Endodermal cell (in vitro differentiated cells): Measurements from ENCODE around the gene ARRDC1. TPM values are rescaled to one million over a fixed set of nuclear protein-coding genes. Genes with fewer than 3 reads are reported as not detected.

Source experiments
- DNase-seq: peaks from one replicate; pipeline ENCODE4 v3.0.0-alpha.2; 2017
- H3K27ac ChIP-seq: 2 replicates; pipeline ENCODE4 v1.5.1; 2013; ENCODE audit warnings: mild to moderate bottlenecking, low read depth, low read length, moderate library complexity
- H3K27me3 ChIP-seq: 2 replicates; pipeline ENCODE4 v1.6.1; 2013; ENCODE audit warnings: mild to moderate bottlenecking, low read length, moderate library complexity; ENCODE audit not compliant: insufficient read depth, control insufficient read depth, poor library complexity, severe bottlenecking
- H3K36me3 ChIP-seq: 2 replicates; pipeline ENCODE4 v1.7.0; 2013; ENCODE audit warnings: mild to moderate bottlenecking, low read length, moderate library complexity; ENCODE audit not compliant: control insufficient read depth, insufficient read depth
- H3K4me1 ChIP-seq: one replicate; pipeline ENCODE4 v1.7.0; 2013; ENCODE audit warnings: low read length; ENCODE audit not compliant: control insufficient read depth, insufficient read depth
- H3K4me3 ChIP-seq: 2 replicates; pipeline ENCODE4 v1.5.1; 2013; ENCODE audit warnings: mild to moderate bottlenecking, low read length, moderate library complexity
- H3K9ac ChIP-seq: 2 replicates; pipeline ENCODE4 v1.6.1; 2013; ENCODE audit warnings: mild to moderate bottlenecking, low read length, moderate library complexity; ENCODE audit not compliant: poor library complexity, severe bottlenecking; ENCODE audit errors: extremely low read depth
- H3K9me3 ChIP-seq: 2 replicates; pipeline ENCODE4 v1.6.1; 2013; ENCODE audit warnings: mild to moderate bottlenecking, low read length, moderate library complexity; ENCODE audit not compliant: control insufficient read depth
- H3K27ac Mint-ChIP-seq: 2 replicates; pipeline ENCODE4 v1.8.0; 2020; ENCODE audit warnings: mixed read lengths
- H3K27me3 Mint-ChIP-seq: 2 replicates; pipeline ENCODE4 v1.8.0; 2021; ENCODE audit warnings: mild to moderate bottlenecking, mixed read lengths; ENCODE audit not compliant: insufficient read depth
- H3K36me3 Mint-ChIP-seq: 2 replicates; pipeline ENCODE4 v1.8.0; 2020; ENCODE audit warnings: low read depth, mixed read lengths
- H3K4me1 Mint-ChIP-seq: 2 replicates; pipeline ENCODE4 v1.8.0; 2020; ENCODE audit warnings: mixed read lengths
- H3K4me3 Mint-ChIP-seq: 2 replicates; pipeline ENCODE4 v1.8.0; 2020; ENCODE audit warnings: mild to moderate bottlenecking, moderate library complexity, mixed read lengths
- H3K9me3 Mint-ChIP-seq: 2 replicates; pipeline ENCODE4 v1.8.0; 2020; ENCODE audit warnings: mild to moderate bottlenecking, mixed read lengths
- WGBS, 2 experiments: methylation state at CpG; one replicate each; pipeline versions ENCODE4 v1.1.5 to v1.1.7; 2013; ENCODE audit warnings: missing lambda C conversion rate in 2 of 2, mixed read lengths in 1 of 2; ENCODE audit not compliant: insufficient coverage in 1 of 2, insufficient read length in 1 of 2; 5-methylcytosine and 5-hydroxymethylcytosine counted together
- total RNA-seq, 2 donors: library from RNA; stranded (reverse); fragmentation: NEBNext Ultra II Directional in 1 of 2; extraction: Animal tissue kit (Norgen Biotek cat#: 25700) in 1 of 2; gene quantifications; 2 replicates in 1 of 2; 3 replicates in 1 of 2; pipeline ENCODE4 v1.2.1, GENCODE V29; 2021
- TF ChIP-seq, protein P1 (sequence below): fragments of 200-600 bp; sonication (generic); conservative IDR thresholded peaks from 2 replicates; pipeline ENCODE4 v1.5.0; 2021; ENCODE audit warnings: antibody characterized with exemption, mild to moderate bottlenecking

The ARRDC1 gene
- total RNA-seq, 2 donors from 2014 or later: 41.5 to 46.2 TPM

DNA sequence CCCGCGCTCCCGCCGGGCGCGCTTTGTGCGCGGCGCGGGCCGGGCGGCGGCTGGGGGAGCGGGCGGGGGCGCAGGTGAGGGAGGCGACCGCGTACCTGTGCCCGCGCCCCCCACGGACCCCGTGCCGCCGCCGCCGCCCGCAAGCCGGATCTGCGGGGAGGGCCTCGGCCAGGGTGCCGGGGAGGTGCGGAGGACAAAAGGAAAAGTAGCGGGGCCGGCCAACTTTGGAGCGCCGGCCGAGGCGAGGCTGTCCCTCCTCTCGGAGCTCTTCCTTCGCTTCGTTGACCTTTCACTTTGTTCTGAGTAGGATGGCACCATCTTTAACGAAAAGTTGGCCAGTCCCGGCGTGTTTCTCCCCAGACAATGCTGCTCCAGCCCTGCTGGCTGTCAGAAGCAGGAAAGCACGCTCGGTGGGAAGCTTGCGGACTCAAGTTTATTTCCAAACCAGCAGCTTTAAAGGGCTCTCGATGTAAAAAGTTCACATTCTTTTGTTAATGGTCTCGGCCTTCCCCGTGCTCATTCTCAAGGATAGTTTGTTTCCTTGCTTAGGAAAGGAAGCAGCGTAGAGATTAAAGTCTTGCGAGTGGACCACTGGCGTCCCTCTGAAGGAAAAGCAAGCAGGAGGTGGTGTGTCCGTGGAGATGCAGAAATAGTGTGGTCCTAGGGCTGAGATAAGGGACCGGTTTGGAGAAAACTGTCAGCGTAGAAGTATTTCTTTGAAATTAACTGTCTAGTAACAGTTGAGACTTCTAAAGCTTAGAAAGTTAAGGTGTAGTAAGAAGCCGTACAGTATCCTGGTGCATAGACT lies 14.0 kb downstream of the ARRDC1 start:
- peak overlapping the region; percentile 98 for H3K4me3 ChIP-seq
- H3K27ac ChIP-seq: peak overlapping the region; percentile 81
- no peaks in the 10 kb centered on the region for H3K27me3 ChIP-seq
- no peak for DNase-seq
- peak overlapping the region; percentile 83 for H3K9ac ChIP-seq
- WGBS, 2 experiments: 2 to 6% methylated on average over 23 to 58 of the region's 58 CpGs
- Mint-ChIP-seq H3K9me3 (no peaks in the 10 kb centered on the region), H3K27ac (peak overlapping the region; percentile 71), H3K27me3 (no peaks in the 10 kb centered on the region), H3K4me1 (peaks cover 25% of the 10 kb centered on the region), H3K36me3 (peaks cover 27% of the 10 kb centered on the region), H3K4me3 (peak overlapping the region; percentile 85)
- peaks cover 8% of the 10 kb centered on the region for H3K4me1 ChIP-seq
- TF ChIP-seq, protein P1, sequence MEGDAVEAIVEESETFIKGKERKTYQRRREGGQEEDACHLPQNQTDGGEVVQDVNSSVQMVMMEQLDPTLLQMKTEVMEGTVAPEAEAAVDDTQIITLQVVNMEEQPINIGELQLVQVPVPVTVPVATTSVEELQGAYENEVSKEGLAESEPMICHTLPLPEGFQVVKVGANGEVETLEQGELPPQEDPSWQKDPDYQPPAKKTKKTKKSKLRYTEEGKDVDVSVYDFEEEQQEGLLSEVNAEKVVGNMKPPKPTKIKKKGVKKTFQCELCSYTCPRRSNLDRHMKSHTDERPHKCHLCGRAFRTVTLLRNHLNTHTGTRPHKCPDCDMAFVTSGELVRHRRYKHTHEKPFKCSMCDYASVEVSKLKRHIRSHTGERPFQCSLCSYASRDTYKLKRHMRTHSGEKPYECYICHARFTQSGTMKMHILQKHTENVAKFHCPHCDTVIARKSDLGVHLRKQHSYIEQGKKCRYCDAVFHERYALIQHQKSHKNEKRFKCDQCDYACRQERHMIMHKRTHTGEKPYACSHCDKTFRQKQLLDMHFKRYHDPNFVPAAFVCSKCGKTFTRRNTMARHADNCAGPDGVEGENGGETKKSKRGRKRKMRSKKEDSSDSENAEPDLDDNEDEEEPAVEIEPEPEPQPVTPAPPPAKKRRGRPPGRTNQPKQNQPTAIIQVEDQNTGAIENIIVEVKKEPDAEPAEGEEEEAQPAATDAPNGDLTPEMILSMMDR: no peak
- no peaks in the 10 kb centered on the region for H3K9me3 ChIP-seq
- peaks cover 49% of the 10 kb centered on the region for H3K36me3 ChIP-seq

DNA sequence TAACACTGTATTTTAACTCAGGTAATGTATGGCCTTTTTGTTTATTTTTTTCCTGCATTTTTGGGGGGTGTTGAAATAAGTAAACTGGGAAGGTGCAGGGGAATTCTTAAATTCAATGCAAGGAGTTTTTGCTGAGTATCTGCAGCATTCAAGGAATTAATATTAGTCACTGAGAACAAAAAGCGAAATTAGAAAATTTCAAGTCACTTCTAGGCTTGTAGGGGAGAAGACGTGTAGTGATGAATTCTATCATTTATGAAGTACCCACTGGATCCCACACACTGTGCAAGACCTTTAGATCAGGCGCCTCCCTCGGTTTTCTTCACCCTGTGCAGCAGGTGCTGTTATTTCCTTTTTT lies 14.5 kb downstream of the ARRDC1 start:
- peak overlapping the region; percentile 85 for H3K4me3 Mint-ChIP-seq
- H3K9ac ChIP-seq: peak overlapping the region; percentile 83
- H3K27ac ChIP-seq: no peak overlapping the region

DNA sequence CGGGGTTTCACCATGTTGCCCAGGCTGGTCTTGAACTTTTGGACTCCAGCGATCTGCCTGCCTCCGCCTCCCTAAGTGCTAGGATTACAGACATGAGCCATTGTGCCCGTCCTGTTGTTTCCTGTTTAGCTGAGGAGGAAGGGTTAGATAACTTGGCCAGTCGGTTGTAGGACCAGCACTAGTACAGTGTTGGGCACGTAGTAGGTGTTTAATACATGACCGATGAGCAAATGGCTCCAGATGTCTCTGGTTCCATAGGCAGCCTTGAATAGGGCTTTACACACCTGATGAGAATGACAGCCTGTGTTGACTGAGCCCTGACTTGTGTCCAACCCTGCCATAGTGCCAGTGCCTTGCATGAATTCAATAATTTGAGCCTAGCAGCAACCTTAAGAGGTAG lies 15.1 kb downstream of the ARRDC1 start:
- Histone ChIP-seq H3K4me1 (peaks cover 8% of the 10 kb centered on the region), H3K9ac (no peak overlapping the region), H3K36me3 (peaks cover 47% of the 10 kb centered on the region), H3K9me3 (no peaks in the 10 kb centered on the region), H3K27me3 (no peaks in the 10 kb centered on the region), H3K27ac (no peak overlapping the region), H3K4me3 (peak overlapping the region; percentile 98)
- no peaks in the 10 kb centered on the region for H3K9me3 Mint-ChIP-seq
- H3K4me3 Mint-ChIP-seq: peak overlapping the region; percentile 85
- no peaks in the 10 kb centered on the region for H3K27me3 Mint-ChIP-seq
- peaks cover 28% of the 10 kb centered on the region for H3K36me3 Mint-ChIP-seq
- 87 to 96% methylated on average over 7 of the region's 7 CpGs for WGBS, 2 experiments
- no peak for DNase-seq
- peak overlapping the region; percentile 18 for H3K27ac Mint-ChIP-seq
- H3K4me1 Mint-ChIP-seq: peaks cover 25% of the 10 kb centered on the region
- TF ChIP-seq, protein P1: no peak

More for the DNA sequence above, 14.5 kb downstream of the ARRDC1 start:
- Histone ChIP-seq H3K4me1 (peaks cover 8% of the 10 kb centered on the region), H3K36me3 (peaks cover 47% of the 10 kb centered on the region), H3K27me3 (no peaks in the 10 kb centered on the region), H3K9me3 (no peaks in the 10 kb centered on the region), H3K4me3 (peak overlapping the region; percentile 98)
- TF ChIP-seq, protein P1: no peak
- H3K4me1 Mint-ChIP-seq: peaks cover 25% of the 10 kb centered on the region
- no peak for DNase-seq
- no peaks in the 10 kb centered on the region for H3K9me3 Mint-ChIP-seq
- peaks cover 24% of the 10 kb centered on the region for H3K36me3 Mint-ChIP-seq
- no peaks in the 10 kb centered on the region for H3K27me3 Mint-ChIP-seq
- H3K27ac Mint-ChIP-seq: peak overlapping the region; percentile 71
- WGBS, 2 experiments: 87 to 89% methylated on average over 2 to 3 of the region's 4 CpGs
